ENCODE measurements around the gene CPSF4L. TPM values are rescaled to one million over a fixed set of nuclear protein-coding genes. Genes with fewer than 3 reads are reported as not detected.

CPSF4L gene
- total RNA-seq, 3 donors from 2014 or later, result not detected

DNA sequence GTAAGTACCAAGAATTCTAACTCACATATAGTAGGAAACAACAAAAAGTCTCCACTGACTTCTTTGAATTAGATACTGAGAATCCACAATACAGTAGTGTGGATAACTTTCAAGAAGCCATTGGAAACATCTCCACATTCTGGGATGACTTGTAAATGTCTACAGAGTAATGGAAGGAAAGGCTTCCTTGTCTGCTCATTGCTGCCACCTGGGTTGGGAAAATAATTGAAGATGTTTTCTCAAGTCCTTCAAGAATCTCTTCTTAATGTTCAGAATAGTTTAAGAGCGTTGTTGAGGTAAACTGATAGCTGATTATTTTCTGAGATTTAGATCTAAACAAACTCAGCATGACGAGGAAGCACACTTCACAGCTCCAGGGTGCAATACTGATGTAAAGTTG, 14.0 kb downstream of the CPSF4L start:
- no peaks in the 10 kb centered on the region for H3K27me3 Mint-ChIP-seq (ENCODE audit: low read depth)
- DNase-seq (no peak), ATAC-seq (no peak)
- H3K4me3 Mint-ChIP-seq, result no peak overlapping the region
- no peaks in the 10 kb centered on the region for H3K9me3 Mint-ChIP-seq
- H3K4me1 Mint-ChIP-seq (ENCODE audit: low read depth), result no peaks in the 10 kb centered on the region
- H3K36me3 Mint-ChIP-seq (ENCODE audit: insufficient read depth), result peaks cover 20% of the 10 kb centered on the region

DNA sequence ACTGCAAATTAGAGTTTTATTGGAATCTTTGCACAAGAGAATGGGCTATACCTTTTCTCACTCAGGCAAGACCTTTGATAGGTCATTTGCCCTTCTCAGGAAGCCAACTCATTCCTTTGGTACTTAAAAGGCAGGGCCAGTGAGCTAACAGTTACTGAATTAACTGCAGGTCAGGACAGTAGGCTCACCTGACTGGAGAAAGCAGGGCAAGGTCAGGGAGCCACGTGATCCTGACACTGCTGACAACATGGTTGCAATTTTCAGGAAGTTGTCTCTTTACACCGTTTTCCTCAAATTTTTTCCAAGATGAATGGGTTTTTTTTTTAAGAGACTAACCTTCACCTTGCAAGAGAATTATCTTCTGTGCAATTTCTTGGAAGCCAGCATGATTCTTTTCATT, 21.1 kb downstream of the CPSF4L start:
- Mint-ChIP-seq H3K4me1 (ENCODE audit: low read depth) (peaks cover 34% of the 10 kb centered on the region), H3K36me3 (ENCODE audit: insufficient read depth) (peaks cover 22% of the 10 kb centered on the region), H3K9me3 (no peaks in the 10 kb centered on the region), H3K27me3 (ENCODE audit: low read depth) (no peaks in the 10 kb centered on the region), H3K4me3 (no peak overlapping the region)
- no peak for DNase-seq
- no peak for ATAC-seq

DNA sequence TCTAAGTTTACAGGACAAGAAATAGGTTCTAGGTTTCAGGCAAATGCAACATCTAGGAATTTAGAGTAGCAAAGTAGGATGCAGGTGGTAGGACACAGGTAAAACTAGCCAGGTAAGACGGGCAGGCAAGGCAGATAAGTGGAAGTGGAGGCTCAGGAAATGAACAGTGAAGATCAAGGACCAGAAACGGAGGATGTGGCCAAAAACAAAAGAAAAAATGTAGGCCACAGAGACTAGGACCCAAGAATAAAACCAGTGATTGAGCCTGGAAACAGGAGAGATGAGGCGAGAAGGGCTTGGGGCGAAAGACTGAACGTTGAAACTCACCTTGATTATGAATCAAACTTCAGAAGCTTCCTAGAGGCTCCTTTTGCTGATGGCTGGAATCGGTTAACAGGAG, 24.0 kb downstream of the CPSF4L start:
- DNase-seq (no peak), ATAC-seq (no peak)
- Mint-ChIP-seq H3K4me1 (ENCODE audit: low read depth) (peaks cover 48% of the 10 kb centered on the region), H3K9me3 (no peaks in the 10 kb centered on the region), H3K27me3 (ENCODE audit: low read depth) (no peaks in the 10 kb centered on the region), H3K36me3 (ENCODE audit: insufficient read depth) (peaks cover 16% of the 10 kb centered on the region), H3K4me3 (peak overlapping the region; percentile 50)

DNA sequence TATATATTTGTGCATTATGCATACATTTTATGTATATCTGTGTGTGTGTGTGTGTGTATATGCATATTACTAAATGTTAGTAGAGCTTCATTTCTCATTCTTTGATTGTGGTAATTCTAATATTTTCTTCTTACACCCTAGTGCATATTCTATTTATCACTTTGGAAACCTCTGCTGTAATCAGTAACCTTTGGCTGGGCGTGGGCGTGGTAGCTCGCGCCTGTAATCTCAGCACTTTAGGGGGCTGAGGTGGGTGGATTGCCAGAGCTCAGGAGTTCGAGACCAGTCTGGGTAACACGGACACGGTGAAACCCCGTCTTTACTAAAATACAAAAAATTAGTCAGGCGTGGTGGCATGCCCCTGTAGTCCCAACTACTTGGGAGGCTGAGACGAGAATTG, 26.9 kb downstream of the CPSF4L start:
- Mint-ChIP-seq H3K9me3 (no peaks in the 10 kb centered on the region), H3K36me3 (ENCODE audit: insufficient read depth) (peaks cover 8% of the 10 kb centered on the region), H3K4me3 (no peak overlapping the region), H3K4me1 (ENCODE audit: low read depth) (peaks cover 60% of the 10 kb centered on the region), H3K27me3 (ENCODE audit: low read depth) (no peaks in the 10 kb centered on the region)
- DNase-seq, result no peak
- ATAC-seq, result no peak

DNA sequence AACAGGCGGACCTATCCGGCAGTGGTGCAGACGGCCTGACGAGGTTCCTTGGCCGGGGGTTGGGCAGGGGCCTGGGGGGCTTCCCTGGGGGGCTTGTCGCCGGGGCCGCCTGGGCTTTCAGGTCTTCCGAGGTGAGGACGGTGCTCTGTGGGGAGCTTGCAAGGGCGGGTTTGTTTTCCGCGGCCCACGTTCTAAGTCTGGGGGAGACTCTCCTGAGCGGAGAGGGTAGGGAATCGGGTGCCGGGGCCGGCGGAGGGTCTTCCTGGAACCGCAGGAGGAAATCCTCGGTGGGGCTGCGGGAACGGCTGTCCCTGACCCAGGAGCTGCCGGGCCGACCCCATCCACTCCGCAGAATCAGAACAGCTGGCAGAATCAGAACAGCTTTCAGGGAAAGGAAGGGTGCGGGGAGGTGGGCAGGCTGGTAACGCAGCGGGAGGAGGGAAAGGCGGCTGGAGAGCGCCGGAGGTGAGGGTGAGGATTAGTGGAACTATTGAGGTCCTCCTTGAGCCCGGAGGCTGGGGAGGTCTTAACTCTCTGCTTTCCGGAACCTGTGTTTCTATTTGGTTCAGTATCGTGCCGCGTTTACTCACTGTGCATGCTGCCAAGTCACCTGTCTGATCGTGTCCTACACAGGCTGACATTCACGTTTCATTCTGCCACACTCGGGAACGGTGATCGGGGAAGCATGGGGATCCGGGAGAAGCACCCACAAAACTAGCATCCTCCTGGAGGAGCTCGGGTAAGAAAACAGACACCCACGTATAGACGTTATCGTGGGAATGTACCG, 28.9 kb downstream of the CPSF4L start:
- H3K36me3 Mint-ChIP-seq (ENCODE audit: insufficient read depth), result peaks cover 8% of the 10 kb centered on the region
- no peaks in the 10 kb centered on the region for H3K27me3 Mint-ChIP-seq (ENCODE audit: low read depth)
- peak; percentile 56 to 58 for ATAC-seq
- peaks cover 63% of the 10 kb centered on the region for H3K4me1 Mint-ChIP-seq (ENCODE audit: low read depth)
- DNase-seq, result no peak
- no peaks in the 10 kb centered on the region for H3K9me3 Mint-ChIP-seq
- H3K4me3 Mint-ChIP-seq, result peak overlapping the region; percentile 90

DNA sequence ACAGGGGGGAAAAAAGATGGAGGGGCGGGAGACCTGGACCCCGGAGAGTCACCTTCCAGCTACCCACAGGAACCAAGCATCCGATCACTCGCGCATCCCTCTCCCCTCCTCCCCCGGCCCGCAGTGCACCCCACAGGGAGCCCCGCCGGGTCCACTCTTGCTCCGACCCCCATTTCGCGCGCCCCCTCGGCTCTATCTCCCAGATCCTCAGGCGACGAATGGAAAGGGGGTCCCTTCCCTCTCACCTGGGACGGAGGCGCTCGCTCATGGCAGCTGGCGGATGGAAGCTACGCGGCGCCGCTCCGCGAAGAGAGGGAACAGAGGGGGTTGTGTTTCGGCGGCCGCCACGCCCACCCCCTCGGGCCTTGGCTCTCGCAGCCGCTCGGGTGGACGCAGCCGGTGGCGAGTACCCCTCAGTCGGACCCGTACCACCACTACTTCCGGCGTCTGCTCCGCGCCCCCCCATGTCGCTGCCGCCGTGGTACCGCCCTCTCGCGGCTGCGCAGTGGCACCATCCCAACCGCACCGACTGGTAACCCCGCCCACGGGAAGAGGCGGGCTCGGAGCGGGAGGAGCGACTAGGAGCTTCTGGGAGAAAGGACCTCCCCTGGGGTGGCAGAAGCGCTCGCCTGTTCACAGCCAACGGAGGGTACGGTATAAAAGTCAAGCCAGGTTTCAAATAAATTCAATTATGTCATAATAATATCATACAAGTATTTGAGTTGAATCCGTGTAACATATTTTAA, 29.7 kb downstream of the CPSF4L start:
- DNase-seq (peak; percentile 96), ATAC-seq (peak; percentile 89 to 90)
- peaks cover 8% of the 10 kb centered on the region for H3K36me3 Mint-ChIP-seq (ENCODE audit: insufficient read depth)
- H3K4me1 Mint-ChIP-seq (ENCODE audit: low read depth), result peaks cover 65% of the 10 kb centered on the region
- no peaks in the 10 kb centered on the region for H3K27me3 Mint-ChIP-seq (ENCODE audit: low read depth)
- H3K4me3 Mint-ChIP-seq, result peak overlapping the region; percentile 90
- no peaks in the 10 kb centered on the region for H3K9me3 Mint-ChIP-seq

DNA sequence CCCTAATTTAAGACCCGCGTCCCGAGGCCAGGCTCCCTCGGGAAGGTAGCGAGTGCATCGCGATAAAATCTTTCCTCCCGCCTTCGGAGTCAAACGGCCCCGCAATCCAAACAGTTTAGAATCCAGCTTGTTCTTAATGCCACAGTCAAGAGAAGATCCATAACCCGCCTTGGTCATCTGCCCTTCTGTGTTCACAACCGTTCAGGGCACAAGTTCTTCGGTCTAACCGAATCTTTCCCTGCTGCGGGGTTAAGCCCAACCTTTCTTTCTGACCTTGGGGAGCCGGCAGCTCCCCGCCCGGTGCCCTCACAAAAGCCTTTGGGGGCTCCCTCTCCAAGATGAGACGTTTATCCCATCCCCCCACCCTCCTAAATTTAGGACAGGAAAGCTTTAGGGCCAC, 30.3 kb downstream of the CPSF4L start:
- ATAC-seq (no peak), DNase-seq (no peak)
- H3K27me3 Mint-ChIP-seq (ENCODE audit: low read depth), result no peaks in the 10 kb centered on the region
- H3K36me3 Mint-ChIP-seq (ENCODE audit: insufficient read depth), result peaks cover 10% of the 10 kb centered on the region
- no peaks in the 10 kb centered on the region for H3K9me3 Mint-ChIP-seq
- peak overlapping the region; percentile 90 for H3K4me3 Mint-ChIP-seq
- peaks cover 65% of the 10 kb centered on the region for H3K4me1 Mint-ChIP-seq (ENCODE audit: low read depth)

DNA sequence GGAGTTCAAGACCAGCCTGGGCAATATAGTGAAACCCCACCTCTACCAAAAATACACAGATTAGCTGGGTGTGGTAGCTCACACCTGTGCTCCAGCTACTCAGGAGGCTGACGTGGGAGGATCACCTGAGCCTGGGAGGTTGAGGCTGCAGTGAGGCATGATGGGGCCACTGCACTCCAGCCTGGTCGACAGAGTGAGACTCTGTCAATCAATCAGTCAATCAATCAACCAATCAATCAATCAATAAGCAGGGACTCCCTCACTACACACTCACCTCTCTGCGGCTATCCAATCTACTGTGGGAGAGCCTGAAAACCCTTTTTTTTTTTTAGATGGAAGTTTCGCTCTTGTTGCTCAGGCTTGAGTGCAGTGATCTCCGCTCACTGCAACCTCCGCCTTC, 31.6 kb downstream of the CPSF4L start:
- Mint-ChIP-seq H3K4me1 (ENCODE audit: low read depth) (peaks cover 66% of the 10 kb centered on the region), H3K27me3 (ENCODE audit: low read depth) (no peaks in the 10 kb centered on the region), H3K36me3 (ENCODE audit: insufficient read depth) (peaks cover 5% of the 10 kb centered on the region), H3K9me3 (no peaks in the 10 kb centered on the region), H3K4me3 (peak overlapping the region; percentile 90)
- no peak for DNase-seq
- no peak for ATAC-seq

DNA sequence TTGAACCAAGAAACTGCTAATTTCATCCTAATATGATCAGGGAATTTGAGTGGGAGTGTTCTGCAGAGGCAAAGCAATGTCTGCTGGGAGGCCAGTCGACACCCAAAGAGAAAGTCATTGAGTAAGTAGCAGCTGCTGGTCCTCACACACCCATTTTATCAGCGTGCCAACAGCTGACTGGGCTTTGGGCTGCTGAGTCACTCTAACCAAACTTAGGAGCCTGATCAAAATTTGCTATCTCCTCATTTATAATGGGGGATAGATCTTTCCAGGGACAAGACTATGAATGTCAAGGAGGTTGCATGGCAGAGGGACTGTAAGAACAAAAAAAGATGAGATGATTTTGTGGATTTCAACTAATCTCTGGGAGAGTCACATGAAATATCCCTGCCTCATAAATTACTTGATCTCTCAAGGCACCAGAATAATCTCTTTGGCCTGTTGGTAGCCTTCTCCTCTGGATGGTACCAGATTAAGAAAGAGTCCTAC, 32.9 kb downstream of the CPSF4L start:
- H3K9me3 Mint-ChIP-seq, result no peaks in the 10 kb centered on the region
- peaks cover 72% of the 10 kb centered on the region for H3K4me1 Mint-ChIP-seq (ENCODE audit: low read depth)
- peaks cover 5% of the 10 kb centered on the region for H3K36me3 Mint-ChIP-seq (ENCODE audit: insufficient read depth)
- ATAC-seq (no peak), DNase-seq (no peak)
- H3K4me3 Mint-ChIP-seq, result peak overlapping the region; percentile 12
- H3K27me3 Mint-ChIP-seq (ENCODE audit: low read depth), result no peaks in the 10 kb centered on the region

DNA sequence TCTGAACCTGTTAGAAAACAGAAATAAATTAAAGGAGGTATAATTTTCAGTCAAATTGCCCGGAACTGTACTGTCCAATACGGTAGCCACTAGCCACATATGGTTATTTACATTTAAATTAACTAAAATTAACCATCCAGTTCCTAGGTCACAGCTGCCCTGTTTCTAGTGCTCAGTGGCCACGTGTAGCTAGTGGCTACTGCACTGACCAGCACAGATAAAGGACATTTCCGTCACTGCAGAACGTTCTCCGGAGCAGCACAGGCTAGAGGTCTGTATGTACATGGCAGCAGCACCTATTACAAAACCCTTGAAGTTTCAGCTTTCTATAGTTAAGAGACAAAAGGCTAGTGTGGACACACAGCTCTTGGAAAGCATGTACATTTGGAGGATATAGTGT, 33.7 kb downstream of the CPSF4L start:
- DNase-seq (no peak), ATAC-seq (no peak)
- peaks cover 63% of the 10 kb centered on the region for H3K4me1 Mint-ChIP-seq (ENCODE audit: low read depth)
- peak overlapping the region; percentile 38 for H3K4me3 Mint-ChIP-seq
- no peaks in the 10 kb centered on the region for H3K9me3 Mint-ChIP-seq
- H3K36me3 Mint-ChIP-seq (ENCODE audit: insufficient read depth), result peaks cover 5% of the 10 kb centered on the region
- H3K27me3 Mint-ChIP-seq (ENCODE audit: low read depth), result no peaks in the 10 kb centered on the region

DNA sequence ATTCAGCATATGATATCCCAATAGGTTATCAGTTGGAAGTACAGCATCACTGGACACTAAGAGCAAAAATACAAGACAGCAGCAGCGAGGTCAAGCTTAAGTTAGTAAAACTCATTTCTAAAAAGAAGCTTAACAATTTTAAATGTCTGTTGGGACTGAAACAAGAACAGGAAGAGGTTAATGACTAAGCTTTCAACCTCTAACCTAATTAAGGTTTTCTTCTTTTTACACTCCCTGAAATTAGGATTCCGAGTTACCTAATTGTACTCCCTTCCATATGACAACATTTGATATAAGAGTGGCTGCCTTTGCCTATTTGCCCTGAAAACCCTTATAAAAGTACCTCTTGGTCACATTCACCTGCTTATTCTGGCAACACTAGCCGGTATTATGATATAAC, 34.3 kb downstream of the CPSF4L start:
- peaks cover 65% of the 10 kb centered on the region for H3K4me1 Mint-ChIP-seq (ENCODE audit: low read depth)
- peak overlapping the region; percentile 61 for H3K4me3 Mint-ChIP-seq
- ATAC-seq, result no peak

DNA sequence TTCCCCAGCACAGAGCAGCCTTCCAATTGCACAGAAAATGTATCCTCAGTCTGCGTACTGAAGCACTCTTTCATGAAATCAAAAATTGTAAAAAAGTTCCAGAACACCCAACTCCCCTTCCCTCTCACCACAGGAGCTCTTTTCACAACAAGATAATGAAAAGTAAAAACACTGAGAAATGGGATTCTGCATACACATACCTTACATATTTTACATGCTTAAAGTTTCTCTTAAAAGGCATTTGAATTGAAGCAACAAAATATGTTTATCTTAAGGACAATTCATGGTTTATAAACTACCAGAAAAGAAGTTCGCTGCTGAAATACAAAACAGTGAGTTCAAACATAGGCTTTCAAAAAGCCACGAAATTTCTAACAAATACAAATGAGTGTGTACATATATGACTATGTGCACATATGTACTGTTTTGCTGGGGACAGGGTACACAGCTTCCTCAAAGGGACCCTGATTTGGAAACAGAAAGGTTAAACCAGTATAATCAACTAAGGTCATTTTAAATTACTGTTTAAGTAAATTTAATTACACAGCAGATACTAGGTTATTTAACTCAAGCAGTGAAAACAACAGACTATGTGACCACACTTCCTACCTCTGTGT, 35.0 kb downstream of the CPSF4L start:
- DNase-seq, result no peak
- ATAC-seq, result peak; percentile 36 to 45
- H3K9me3 Mint-ChIP-seq, result no peaks in the 10 kb centered on the region
- no peaks in the 10 kb centered on the region for H3K27me3 Mint-ChIP-seq (ENCODE audit: low read depth)
- peaks cover 65% of the 10 kb centered on the region for H3K4me1 Mint-ChIP-seq (ENCODE audit: low read depth)
- peaks cover 9% of the 10 kb centered on the region for H3K36me3 Mint-ChIP-seq (ENCODE audit: insufficient read depth)
- H3K4me3 Mint-ChIP-seq, result peak overlapping the region; percentile 61

More for the DNA sequence above, 34.3 kb downstream of the CPSF4L start:
- peaks cover 9% of the 10 kb centered on the region for H3K36me3 Mint-ChIP-seq (ENCODE audit: insufficient read depth)
- no peaks in the 10 kb centered on the region for H3K9me3 Mint-ChIP-seq
- H3K27me3 Mint-ChIP-seq (ENCODE audit: low read depth), result no peaks in the 10 kb centered on the region
- DNase-seq, result no peak

DNA sequence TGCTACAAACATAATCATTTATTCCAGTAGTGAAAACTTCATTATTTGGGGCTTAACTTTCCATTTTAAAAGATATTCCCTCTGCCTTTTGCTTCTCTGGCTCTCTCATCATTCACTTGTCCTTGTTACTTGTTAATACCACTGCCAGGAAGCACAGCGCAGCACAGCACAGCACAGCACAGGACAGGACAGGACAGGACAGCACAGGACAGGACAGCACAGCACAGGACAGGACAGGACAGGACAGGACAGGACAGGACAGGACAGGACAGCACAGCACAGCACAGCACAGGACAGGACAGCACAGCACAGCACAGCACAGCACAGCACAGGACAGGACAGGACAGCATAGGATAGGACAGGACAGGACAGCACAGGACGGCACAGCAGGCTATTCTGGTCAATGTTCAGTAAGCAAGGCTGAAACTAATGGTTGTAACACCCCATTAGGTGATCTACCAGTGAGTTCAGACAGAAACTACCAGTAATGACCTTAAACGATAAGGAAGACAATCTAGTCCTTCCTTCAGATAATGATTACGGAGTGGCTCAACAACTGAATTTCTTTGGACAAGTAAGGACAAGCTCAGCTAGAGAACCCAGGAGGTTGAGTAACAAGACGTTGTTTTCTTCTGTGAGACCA, 36.9 kb downstream of the CPSF4L start:
- ATAC-seq, result no peak
- no peak for DNase-seq
- H3K9me3 Mint-ChIP-seq, result no peaks in the 10 kb centered on the region
- no peaks in the 10 kb centered on the region for H3K27me3 Mint-ChIP-seq (ENCODE audit: low read depth)
- peaks cover 49% of the 10 kb centered on the region for H3K4me1 Mint-ChIP-seq (ENCODE audit: low read depth)
- peaks cover 10% of the 10 kb centered on the region for H3K36me3 Mint-ChIP-seq (ENCODE audit: insufficient read depth)
- H3K4me3 Mint-ChIP-seq, result no peak overlapping the region

DNA sequence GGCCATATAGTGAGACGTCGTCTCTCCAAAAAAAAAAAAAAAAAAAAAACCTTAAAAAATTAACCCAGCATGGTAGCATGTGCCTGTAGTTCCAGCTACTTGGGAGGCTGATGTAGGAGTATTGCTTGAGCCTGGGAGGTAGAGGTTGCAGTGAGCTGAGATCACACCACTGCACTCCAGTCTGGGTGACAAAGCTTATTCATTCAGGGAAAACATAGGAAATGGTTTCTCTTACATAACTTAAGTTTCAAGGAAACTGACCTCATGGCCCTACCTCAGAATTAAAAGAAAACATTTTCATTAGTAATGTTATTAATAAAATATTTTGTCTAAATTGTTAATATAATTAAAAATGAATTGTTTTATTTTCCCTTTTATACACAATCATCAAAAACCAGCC, 37.4 kb downstream of the CPSF4L start:
- Mint-ChIP-seq H3K4me1 (ENCODE audit: low read depth) (peaks cover 45% of the 10 kb centered on the region), H3K36me3 (ENCODE audit: insufficient read depth) (peaks cover 10% of the 10 kb centered on the region), H3K9me3 (no peaks in the 10 kb centered on the region), H3K4me3 (no peak overlapping the region), H3K27me3 (ENCODE audit: low read depth) (no peaks in the 10 kb centered on the region)
- no peak for DNase-seq
- ATAC-seq, result no peak
